Measurements from ENCODE around the gene LCLAT1.

Gene LCLAT1

GRCh38 chr2:30402441-30403182 lies 44.4 kb upstream of the LCLAT1 start:
- Histone ChIP-seq H3K4me1 (ENCODE audit: insufficient read depth, low read length, severe bottlenecking) (no peaks in the 10 kb centered on the region), H3K4me3 (ENCODE audit: low read depth, low read length, poor library complexity, severe bottlenecking) (no peak overlapping the region), H3K9ac (ENCODE audit: low read length) (no peak overlapping the region), H2AFZ (ENCODE audit: low read length) (no peak overlapping the region), H3K27me3 (ENCODE audit: insufficient read depth, low read length) (no peaks in the 10 kb centered on the region), H3K9me2 (ENCODE audit: low read depth, low read length) (no peaks in the 10 kb centered on the region), H3K79me2 (ENCODE audit: insufficient read depth, low read length) (no peaks in the 10 kb centered on the region), H4K20me1 (ENCODE audit: insufficient read depth, low read length) (no peaks in the 10 kb centered on the region), H3K4me2 (ENCODE audit: low read length) (no peak overlapping the region), H3K36me3 (ENCODE audit: insufficient read depth, low read length) (no peaks in the 10 kb centered on the region), H3K27ac (ENCODE audit: low read depth, low read length, poor library complexity, severe bottlenecking) (no peak overlapping the region), H3F3A (ENCODE audit: insufficient read depth, low read length) (no peaks in the 10 kb centered on the region), H3K9me3 (ENCODE audit: low read length) (no peaks in the 10 kb centered on the region)
- TF ChIP-seq CTCF (IDR thresholded peaks at IDR 0.05; ENCODE audit: low read length) = no peak
- no peak for TF ChIP-seq EZH2 (IDR thresholded peaks at IDR 0.05; ENCODE audit: borderline replicate concordance, low read length)

DNA sequence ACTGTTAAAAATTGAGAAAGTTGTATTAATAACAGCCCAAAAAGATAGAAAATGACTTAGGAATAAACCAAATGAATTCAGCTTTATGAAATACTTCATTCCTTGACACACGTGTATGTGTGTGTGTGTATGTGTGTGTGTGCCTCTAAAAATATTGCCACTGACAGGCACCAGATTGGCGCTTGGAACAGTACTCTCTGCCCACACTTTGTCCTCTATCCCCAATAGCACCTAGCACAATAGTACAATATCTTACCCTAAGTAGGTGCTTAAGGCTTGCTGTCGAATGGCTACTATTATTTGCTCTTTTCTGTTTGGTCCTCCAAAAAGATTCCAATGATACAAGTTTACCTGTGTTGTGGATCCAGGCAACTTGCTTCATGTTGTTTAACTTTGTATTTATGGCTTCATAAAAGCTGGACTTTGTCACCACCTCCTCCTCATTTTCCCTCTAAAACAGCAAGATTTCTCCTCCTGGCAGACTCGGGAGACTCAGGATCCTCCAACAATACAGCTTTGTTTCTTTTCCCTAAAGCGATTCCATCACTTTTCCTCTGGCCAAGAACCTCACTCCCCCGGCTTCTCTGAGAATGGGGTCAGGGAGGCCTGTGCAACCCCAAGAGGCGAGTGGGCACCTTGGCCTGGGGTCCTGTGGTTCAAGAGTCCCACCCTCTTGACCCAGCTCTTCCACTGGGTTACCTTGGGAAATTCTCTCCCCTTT lies 43.3 kb upstream of the LCLAT1 start:
- no peak for TF ChIP-seq CTCF (IDR thresholded peaks at IDR 0.05; ENCODE audit: low read length)
- TF ChIP-seq EZH2 (IDR thresholded peaks at IDR 0.05; ENCODE audit: borderline replicate concordance, low read length) = no peak
- Histone ChIP-seq H3K79me2 (ENCODE audit: insufficient read depth, low read length) (no peaks in the 10 kb centered on the region), H2AFZ (ENCODE audit: low read length) (no peak overlapping the region), H3K27me3 (ENCODE audit: insufficient read depth, low read length) (no peaks in the 10 kb centered on the region), H3K9ac (ENCODE audit: low read length) (no peak overlapping the region), H3K9me3 (ENCODE audit: low read length) (no peaks in the 10 kb centered on the region), H3K4me2 (ENCODE audit: low read length) (no peak overlapping the region), H4K20me1 (ENCODE audit: insufficient read depth, low read length) (no peaks in the 10 kb centered on the region), H3K4me1 (ENCODE audit: insufficient read depth, low read length, severe bottlenecking) (no peaks in the 10 kb centered on the region), H3F3A (ENCODE audit: insufficient read depth, low read length) (no peaks in the 10 kb centered on the region), H3K36me3 (ENCODE audit: insufficient read depth, low read length) (no peaks in the 10 kb centered on the region), H3K4me3 (ENCODE audit: low read depth, low read length, poor library complexity, severe bottlenecking) (no peak overlapping the region), H3K9me2 (ENCODE audit: low read depth, low read length) (no peaks in the 10 kb centered on the region), H3K27ac (ENCODE audit: low read depth, low read length, poor library complexity, severe bottlenecking) (no peak overlapping the region)

DNA sequence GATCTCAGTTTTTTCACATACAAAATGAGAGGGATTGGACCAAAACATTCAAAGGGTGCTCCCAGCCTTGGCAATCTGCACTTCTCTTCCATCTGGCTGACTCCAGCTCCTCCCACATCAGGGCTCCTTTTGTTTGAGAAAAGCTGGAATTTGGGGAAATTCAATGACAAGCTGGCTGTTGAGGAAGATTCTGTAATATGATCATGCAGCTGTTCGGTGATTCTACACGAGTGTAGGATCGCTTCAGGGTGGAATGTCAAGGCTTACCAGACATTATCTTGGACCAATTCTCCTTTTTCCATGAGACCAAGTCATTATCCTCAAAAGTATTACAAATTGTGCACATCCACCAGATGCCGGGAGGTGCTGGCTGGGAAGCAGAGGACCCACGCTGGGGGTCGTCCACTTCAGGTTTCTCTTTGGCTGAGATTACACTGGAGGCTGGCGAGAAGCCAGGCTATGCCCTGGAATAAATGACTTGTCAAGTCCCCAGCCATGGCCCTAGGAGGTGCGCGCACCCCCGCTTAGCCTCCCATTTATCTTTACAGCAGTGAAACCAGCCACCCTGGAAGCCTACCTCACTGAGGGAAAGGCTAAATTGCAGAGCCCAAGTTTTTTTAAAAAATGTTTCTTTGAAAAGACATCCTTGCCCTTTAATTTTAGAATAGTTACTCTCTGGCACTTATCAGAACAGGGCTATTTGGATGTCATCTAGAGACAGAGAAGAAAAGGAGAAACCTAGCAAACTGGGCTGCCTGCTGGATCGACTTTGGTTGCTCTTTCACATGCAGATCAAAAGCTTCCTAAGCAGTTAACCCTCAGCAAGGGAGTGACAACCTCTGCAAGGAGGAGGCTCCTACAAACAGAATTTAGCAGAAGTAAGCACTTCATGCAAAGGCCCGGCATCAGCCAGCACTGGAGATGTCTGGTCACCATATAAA lies 42.5 kb upstream of the LCLAT1 start:
- Histone ChIP-seq H3K4me1 (ENCODE audit: insufficient read depth, low read length, severe bottlenecking) (no peaks in the 10 kb centered on the region), H3K9me2 (ENCODE audit: low read depth, low read length) (no peaks in the 10 kb centered on the region), H2AFZ (ENCODE audit: low read length) (no peak overlapping the region), H3K36me3 (ENCODE audit: insufficient read depth, low read length) (no peaks in the 10 kb centered on the region), H3K9ac (ENCODE audit: low read length) (no peak overlapping the region), H3K4me2 (ENCODE audit: low read length) (no peak overlapping the region), H3K27me3 (ENCODE audit: insufficient read depth, low read length) (no peaks in the 10 kb centered on the region), H3F3A (ENCODE audit: insufficient read depth, low read length) (no peaks in the 10 kb centered on the region), H3K27ac (ENCODE audit: low read depth, low read length, poor library complexity, severe bottlenecking) (no peak overlapping the region), H4K20me1 (ENCODE audit: insufficient read depth, low read length) (no peaks in the 10 kb centered on the region), H3K9me3 (ENCODE audit: low read length) (no peaks in the 10 kb centered on the region), H3K79me2 (ENCODE audit: insufficient read depth, low read length) (no peaks in the 10 kb centered on the region), H3K4me3 (ENCODE audit: low read depth, low read length, poor library complexity, severe bottlenecking) (no peak overlapping the region)
- TF ChIP-seq CTCF (IDR thresholded peaks at IDR 0.05; ENCODE audit: low read length) (no peak), EZH2 (IDR thresholded peaks at IDR 0.05; ENCODE audit: borderline replicate concordance, low read length) (no peak)

Measured in OCI-LY1 (cell line).